ENCODE results near the gene CLCN4. TPM values are rescaled to one million over a fixed set of nuclear protein-coding genes. Genes with fewer than 3 reads are reported as not detected.

CLCN4 gene
- total RNA-seq, 6 donors from 2014 or later = 5.2 to 26.3 (median 11.7) TPM

DNA sequence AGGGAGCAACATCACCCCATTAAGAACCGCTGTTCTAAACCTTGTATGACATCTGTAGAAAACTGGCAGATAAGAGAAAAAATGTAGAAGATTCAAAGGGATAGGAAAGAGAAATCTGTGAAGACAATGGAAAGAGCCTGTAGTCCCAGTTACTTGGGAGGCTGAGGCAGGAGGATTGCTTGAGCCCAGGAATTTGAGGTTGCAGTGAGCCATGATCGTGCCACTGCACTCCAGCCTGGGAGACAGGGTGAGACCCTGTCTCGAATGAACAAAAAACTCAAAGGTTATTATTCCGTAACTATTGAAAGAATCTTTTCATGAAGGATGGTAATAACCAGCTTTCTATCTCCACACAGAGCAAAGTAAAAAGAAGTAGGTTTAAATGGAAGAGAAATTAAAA, 1.6 kb upstream of the CLCN4 start:
- H3K4me1 ChIP-seq = peaks cover 0 to 16% (median 2%) of the 10 kb centered on the region in 4 donors
- H3K4me3 ChIP-seq = no peak overlapping the region
- no peaks in the 10 kb centered on the region for H3K36me3 ChIP-seq
- no peaks in the 10 kb centered on the region for H3K9me3 ChIP-seq
- DNase-seq (no peak), ATAC-seq (ENCODE audit: low FRiP score in 2 of 2) (no peak)
- TF ChIP-seq, protein P1, sequence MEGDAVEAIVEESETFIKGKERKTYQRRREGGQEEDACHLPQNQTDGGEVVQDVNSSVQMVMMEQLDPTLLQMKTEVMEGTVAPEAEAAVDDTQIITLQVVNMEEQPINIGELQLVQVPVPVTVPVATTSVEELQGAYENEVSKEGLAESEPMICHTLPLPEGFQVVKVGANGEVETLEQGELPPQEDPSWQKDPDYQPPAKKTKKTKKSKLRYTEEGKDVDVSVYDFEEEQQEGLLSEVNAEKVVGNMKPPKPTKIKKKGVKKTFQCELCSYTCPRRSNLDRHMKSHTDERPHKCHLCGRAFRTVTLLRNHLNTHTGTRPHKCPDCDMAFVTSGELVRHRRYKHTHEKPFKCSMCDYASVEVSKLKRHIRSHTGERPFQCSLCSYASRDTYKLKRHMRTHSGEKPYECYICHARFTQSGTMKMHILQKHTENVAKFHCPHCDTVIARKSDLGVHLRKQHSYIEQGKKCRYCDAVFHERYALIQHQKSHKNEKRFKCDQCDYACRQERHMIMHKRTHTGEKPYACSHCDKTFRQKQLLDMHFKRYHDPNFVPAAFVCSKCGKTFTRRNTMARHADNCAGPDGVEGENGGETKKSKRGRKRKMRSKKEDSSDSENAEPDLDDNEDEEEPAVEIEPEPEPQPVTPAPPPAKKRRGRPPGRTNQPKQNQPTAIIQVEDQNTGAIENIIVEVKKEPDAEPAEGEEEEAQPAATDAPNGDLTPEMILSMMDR (IDR thresholded peaks at IDR 0.05) = no peak
- no peak for TF ChIP-seq POLR2A (IDR thresholded peaks at IDR 0.05)
- no peak for TF ChIP-seq EP300 (IDR thresholded peaks at IDR 0.05)
- no peak for TF ChIP-seq POLR2AphosphoS5 (IDR thresholded peaks at IDR 0.05)
- peaks cover 0 to 6% (median 0%) of the 10 kb centered on the region in 4 donors for H3K27me3 ChIP-seq
- 85 to 87% methylated on average over 4 of the region's 4 CpGs for WGBS, 2 donors
- H3K27ac ChIP-seq = no peak overlapping the region

DNA sequence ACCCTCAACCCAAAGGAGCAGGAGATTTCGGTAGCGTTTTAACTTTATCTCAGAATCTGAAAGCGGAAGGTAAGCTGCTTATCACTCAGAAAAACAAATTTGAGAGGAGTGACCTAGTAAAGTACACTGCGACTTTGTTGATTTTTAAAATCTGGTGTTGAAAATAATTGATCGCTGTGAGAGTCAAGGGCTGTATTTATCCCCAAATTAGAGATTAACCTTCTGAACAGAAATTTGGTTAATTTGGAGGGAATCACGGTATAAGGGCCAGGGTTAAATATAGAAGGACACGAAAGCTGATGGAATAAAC, 212 bp downstream of the CLCN4 start:
- 8 to 25% methylated on average over 7 of the region's 7 CpGs for WGBS, 2 donors
- peaks cover 0 to 6% (median 0%) of the 10 kb centered on the region in 4 donors for H3K27me3 ChIP-seq
- peak overlapping the region in 3 of 4 donors; percentile 20 to 44 (median 41) for H3K4me3 ChIP-seq
- no peaks in the 10 kb centered on the region for H3K36me3 ChIP-seq
- DNase-seq (no peak), ATAC-seq (ENCODE audit: low FRiP score in 2 of 2) (no peak)
- H3K9me3 ChIP-seq = no peaks in the 10 kb centered on the region
- TF ChIP-seq EP300 (IDR thresholded peaks at IDR 0.05) (no peak), POLR2A (IDR thresholded peaks at IDR 0.05) (no peak), POLR2AphosphoS5 (IDR thresholded peaks at IDR 0.05) (no peak)
- TF ChIP-seq, protein P1 (IDR thresholded peaks at IDR 0.05) = no peak
- H3K27ac ChIP-seq = peak overlapping the region; percentile 37 to 78 (median 64)
- peaks cover 0 to 16% (median 2%) of the 10 kb centered on the region in 4 donors for H3K4me1 ChIP-seq

DNA sequence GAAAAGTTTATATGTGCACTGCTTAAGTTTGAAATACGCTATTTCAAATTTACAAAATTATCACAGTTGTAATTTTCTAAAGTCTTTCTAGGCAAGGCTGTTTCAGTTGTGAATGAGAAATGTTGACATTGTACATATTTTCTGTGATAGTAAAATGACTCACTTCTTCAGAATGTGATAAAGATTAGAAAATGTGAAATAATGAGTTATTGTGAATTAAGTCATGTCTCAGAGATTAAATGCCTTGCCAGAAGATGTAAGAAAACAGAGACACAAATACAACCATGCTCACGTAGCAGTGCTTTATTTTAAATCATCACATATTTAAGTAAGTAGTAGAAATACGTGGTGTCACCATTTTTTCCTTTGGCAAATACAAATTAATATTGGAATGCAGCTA, 768 bp downstream of the CLCN4 start:
- peak overlapping the region in 2 of 4 donors; percentile 37 to 75 for H3K27ac ChIP-seq
- ATAC-seq (ENCODE audit: low FRiP score in 2 of 2) = peak in 1 of 2 donors; percentile 30

DNA sequence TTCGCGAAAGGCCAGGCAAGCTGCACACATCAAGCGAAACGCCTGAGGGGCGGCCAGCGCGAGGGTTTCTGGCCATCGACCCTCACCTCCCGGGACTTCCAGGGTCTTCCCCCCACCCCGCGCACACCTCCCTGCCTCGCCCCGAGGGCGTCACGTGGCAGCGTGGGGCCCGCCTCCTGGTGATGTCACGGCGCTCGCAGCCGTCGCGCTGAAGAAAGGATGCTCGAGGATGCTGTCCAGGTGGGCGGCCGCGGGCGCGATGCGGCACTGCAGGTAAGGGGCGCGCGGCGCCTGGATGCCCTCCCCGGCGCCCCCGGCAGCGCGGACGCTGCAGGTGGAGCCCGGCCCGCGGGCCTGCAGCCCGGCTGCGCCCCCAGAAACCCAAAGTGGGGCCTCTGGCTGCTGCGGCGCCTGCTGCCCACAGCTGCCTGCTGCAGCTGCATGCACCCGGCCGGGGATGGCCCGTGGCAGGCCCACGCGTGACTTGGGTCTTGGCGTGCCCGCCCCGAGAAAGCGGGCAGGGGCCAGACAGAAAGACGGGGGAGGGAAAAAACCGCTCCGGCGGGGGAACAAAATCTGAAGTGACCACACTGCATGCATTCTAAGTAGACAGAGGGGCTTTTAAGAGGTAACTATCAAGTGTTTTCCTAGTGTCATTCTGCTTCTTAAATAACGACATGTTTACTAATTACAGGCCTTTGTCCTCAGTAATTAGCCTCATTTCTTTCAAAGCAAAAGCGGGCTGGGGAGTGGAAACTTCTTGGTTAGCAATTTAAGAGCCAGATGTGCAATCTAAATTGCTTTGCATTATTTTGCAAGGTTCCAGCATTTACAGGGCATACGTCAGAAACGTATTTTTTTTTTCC, 1.7 kb downstream of the CLCN4 start:
- peaks cover 0 to 16% (median 2%) of the 10 kb centered on the region in 4 donors for H3K4me1 ChIP-seq
- H3K4me3 ChIP-seq = peak overlapping the region in 3 of 4 donors; percentile 28 to 44 (median 39)
- TF ChIP-seq EP300 (IDR thresholded peaks at IDR 0.05) (no peak), POLR2AphosphoS5 (IDR thresholded peaks at IDR 0.05) (no peak), POLR2A (IDR thresholded peaks at IDR 0.05) (no peak)
- TF ChIP-seq, protein P1 (IDR thresholded peaks at IDR 0.05) = no peak
- H3K27ac ChIP-seq = no peak overlapping the region
- H3K36me3 ChIP-seq = no peaks in the 10 kb centered on the region
- no peaks in the 10 kb centered on the region for H3K9me3 ChIP-seq
- 45 to 55% methylated on average over 11 to 63 of the region's 64 CpGs for WGBS, 2 donors
- H3K27me3 ChIP-seq = peaks cover 0 to 6% (median 0%) of the 10 kb centered on the region in 4 donors
- ATAC-seq (ENCODE audit: low FRiP score in 2 of 2) (peak in 1 of 2 donors; percentile 62), DNase-seq (peak in 1 of 2 donors; percentile 90)

More for the DNA sequence above, 768 bp downstream of the CLCN4 start:
- no peaks in the 10 kb centered on the region for H3K9me3 ChIP-seq
- DNase-seq = no peak
- TF ChIP-seq, protein P1 (IDR thresholded peaks at IDR 0.05) = no peak
- TF ChIP-seq POLR2AphosphoS5 (IDR thresholded peaks at IDR 0.05) (no peak), POLR2A (IDR thresholded peaks at IDR 0.05) (no peak), EP300 (IDR thresholded peaks at IDR 0.05) (no peak)
- H3K4me1 ChIP-seq = peaks cover 0 to 16% (median 2%) of the 10 kb centered on the region in 4 donors
- 39 to 46% methylated on average over 3 of the region's 3 CpGs for WGBS, 2 donors
- H3K4me3 ChIP-seq = peak overlapping the region in 3 of 4 donors; percentile 28 to 44 (median 41)
- H3K36me3 ChIP-seq = no peaks in the 10 kb centered on the region
- H3K27me3 ChIP-seq = peaks cover 0 to 6% (median 0%) of the 10 kb centered on the region in 4 donors

Data from upper lobe of left lung (tissue), 6 donors.